ENCODE results near the gene UCHL1.

GRCh38 chr4:41236508-41236907 is 20.2 kb upstream of the UCHL1 start:
- TF ChIP-seq CTCF (conservative IDR thresholded peaks at IDR 0.05 in 1 of 2, IDR thresholded peaks at IDR 0.05 in 1 of 2; ENCODE audit: extremely low read depth in 1 of 2, insufficient read depth in 1 of 2, low read depth in 1 of 2, low read length in 2 of 2) (no peak), EZH2 (IDR thresholded peaks at IDR 0.05; ENCODE audit: borderline replicate concordance, low read length) (no peak)

All from mammary epithelial cell (primary cell).